SIG-M5 treated with dmso at 0.1 percent for 504 hours (cell line): ENCODE data around the gene CDK7.
"Not testable (repeated sequence)": the region's sequence is repeated elsewhere in the genome, so short reads cannot be mapped to it uniquely, and the experiment has no call there.

Experiments
- DNase-seq: peaks from one replicate; lab custom pipeline; 2025; ENCODE audit not compliant: unreplicated experiment; lab: John Stamatoyannopoulos, UW

Gene CDK7

DNA sequence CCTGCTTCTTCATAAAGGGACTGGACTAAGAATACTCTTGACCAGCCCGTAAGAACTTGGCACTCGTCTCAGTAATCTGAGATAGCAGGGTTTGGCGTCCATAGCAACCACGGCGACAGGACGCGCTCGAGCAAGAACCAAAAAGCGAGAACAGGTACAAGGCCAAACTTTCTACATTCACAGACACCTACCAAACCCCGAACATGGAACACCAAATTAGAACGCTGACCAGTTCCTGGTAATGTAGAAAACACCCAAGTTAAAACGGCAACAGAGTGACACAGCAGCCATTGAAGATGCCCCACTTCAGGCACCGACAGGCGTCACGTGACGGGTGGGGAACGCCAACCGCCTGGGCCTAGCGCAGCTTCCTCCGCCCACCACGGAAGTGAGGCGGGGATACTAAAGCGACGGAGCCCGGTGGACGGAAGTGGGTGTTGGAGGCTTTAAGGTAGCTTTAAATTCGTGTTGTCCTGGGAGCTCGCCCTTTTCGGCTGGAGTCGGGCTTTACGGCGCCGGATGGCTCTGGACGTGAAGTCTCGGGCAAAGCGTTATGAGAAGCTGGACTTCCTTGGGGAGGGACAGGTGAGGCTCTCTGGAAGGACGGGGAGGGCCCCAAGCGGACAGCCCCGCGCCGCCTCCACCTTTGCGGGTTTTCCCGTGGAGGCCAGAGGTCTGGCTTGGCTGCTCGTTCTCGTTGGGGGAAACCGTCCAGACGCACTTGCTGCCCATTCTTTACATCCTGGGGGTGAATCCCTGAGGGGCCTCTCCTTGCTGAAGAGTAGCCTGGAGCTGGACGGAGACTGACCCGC lies at the start of gene CDK7:
Gene CDK7, plus strand, starts transcription at position 430 of the 812 bp plus-strand sequence. Its CDS starts 90 bp downstream, at position 520.
- peak; percentile 96 for DNase-seq

DNA sequence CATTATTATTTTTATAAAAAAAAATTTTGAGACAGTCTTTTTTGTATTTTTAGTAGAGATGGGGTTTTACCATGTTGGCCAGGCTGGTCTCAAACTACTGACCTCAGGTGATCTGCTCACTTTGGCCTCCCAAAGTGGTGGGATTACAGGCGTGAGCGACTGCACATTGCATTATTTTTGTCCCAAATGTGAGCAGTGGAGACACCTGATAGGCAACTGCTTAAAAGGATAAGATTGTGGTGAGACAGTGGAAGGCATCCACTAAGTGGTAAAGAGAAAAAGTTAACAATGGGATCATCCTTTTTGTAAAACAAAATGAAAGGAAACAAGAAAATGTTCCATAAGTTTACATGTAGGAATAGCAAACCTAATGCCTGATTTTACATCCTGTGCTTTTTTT lies 47.3 kb upstream of the CDK7 start:
- DNase-seq = no peak

DNA sequence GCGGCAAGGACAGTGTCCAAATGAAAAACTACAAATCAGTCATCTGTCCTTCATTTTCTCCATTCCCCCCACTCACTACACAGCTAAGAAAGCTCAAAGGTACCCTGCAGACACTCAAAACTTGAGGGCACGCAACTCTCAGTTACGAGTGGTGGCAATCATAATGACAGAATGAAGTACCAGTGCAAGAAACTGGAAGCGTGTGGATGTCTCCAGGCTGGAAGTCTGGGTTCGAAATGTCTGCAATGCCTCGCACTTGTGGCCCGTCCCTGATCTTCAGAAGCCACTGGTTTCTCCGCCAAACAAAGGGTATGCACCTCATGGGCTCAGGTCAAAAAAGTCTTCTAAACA lies 45.9 kb upstream of the CDK7 start:
- no peak for DNase-seq

DNA sequence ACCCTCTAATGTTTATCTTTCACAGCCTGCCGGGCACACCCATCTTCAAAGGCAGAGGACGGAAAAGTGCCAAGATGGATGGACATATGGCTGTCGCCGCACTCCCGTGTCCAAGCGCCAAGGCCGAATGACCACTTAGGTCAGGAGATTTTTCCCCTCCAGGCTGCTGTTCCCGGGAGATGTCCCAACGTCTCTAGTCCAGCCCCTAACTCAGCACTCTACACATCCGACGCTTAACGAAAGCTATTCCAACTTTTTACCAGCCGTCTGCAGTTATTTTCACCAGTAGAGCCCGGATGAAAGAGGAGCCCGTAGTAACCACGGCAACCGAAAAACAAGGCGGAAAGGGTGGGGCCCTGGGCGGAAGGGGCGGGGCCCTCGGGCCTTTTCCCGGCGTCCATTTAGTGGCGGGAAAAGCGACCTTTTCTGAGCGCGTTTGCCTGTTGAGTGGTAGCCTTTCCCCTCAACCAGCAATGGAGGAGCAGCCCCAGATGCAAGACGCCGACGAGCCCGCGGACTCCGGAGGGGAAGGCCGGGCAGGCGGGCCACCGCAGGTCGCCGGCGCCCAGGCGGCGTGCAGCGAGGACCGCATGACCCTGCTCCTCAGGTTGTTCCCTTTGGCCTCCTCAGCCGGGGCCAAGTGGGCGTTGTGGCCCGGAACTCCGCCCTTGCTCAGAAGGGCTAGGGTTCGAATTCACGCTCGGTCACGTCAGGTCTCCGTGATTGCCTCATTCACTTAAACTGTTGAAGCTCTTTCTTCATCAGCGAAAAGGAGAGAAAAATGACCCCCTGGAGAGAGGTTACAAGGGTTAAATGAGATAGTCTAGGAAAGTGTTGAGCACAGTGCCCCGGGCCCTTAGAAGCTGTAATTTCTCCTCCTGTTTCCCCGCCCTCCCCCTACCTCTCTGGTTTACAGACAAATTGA lies 45.3 kb upstream of the CDK7 start, which contains the start of gene CENPH:
Gene CENPH, plus strand, starts transcription at position 422 of the 925 bp plus-strand sequence. Its CDS starts 52 bp downstream, at position 474.
- DNase-seq = peak; percentile 94

DNA sequence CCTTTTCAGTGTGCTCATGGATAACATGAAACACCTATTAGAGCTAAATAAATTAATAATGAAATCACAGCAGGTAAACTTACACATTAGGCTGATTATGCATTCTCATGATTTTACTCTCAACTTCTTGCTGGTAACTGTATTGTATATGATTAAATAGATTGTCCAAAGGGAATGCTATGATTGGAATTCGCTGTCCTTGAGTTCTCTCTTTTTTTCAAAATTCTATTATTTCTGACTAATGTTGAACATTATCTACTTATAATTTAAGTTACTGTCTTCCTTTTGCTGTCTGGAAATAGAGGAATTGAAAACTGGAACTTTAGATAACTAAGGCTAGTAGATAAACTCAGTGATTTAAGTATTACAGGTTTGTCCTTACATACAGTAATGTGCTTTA lies 32.2 kb upstream of the CDK7 start:
- no peak for DNase-seq

DNA sequence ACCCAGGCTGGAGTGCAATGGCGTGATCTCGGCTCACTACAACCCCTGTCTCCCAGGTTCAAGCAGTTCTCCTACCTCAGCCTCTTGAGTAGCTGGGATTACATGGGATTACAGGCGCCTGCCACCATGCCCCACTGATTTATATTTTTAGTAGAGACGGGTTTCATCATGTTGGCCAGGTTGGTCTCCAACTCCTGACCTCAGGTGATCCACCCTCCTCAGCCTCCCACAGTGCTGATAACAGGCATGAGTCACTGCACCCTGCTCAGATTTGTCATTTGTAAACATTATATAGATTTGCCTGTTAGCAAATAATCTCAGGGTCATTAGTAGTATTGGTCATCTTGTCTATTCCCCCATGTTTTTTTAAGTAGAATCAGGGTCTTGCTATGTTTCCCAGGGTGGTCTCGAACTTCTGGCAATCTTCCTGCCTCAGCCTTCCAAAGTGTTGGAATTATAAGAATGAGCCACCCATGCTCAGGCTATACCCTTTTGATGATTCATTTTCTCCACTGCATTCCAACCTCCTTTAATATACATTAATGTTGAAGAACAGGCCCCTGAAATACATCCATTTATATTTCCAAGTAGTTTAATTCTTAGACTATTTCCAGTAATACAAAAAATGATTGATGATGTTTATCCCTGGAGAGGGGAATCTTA lies 28.0 kb upstream of the CDK7 start:
- DNase-seq = no peak

DNA sequence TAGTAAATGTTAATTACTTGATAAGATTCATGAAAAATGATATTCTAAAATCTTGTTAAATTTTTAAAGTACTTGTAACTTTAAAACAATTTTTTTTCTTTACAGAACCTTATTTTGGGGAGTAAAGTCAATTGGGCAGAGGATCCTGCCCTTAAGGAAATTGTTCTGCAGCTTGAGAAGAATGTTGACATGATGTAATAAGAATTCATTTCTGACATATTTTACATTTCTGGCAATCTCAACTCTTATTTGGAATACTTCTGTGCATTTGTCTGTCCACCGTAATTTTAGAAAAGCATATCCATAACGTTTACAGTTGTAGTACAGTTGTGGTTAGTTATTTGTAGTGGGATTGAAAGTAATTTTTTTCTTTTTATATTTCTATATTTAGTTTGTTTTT lies 25.1 kb upstream of the CDK7 start:
- no peak for DNase-seq

DNA sequence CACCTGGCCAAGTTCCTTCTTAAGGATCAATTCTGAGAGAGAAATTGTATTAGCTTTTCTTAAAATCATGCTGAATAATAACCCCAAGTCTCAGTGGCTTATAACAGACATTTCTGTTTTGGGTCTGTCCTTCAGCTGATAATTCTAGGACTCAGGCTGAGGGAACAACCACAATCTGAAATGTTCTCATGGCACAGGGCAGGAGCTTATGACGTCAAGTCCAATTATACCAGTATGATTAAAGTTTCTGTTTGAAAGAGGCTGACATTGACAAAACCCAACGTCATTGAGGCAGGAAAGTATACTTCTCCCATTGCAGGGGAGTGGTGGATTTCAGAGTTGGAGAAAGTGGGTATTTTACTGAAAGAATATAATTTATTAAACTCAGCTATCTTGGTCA lies 23.5 kb upstream of the CDK7 start:
- no peak for DNase-seq

DNA sequence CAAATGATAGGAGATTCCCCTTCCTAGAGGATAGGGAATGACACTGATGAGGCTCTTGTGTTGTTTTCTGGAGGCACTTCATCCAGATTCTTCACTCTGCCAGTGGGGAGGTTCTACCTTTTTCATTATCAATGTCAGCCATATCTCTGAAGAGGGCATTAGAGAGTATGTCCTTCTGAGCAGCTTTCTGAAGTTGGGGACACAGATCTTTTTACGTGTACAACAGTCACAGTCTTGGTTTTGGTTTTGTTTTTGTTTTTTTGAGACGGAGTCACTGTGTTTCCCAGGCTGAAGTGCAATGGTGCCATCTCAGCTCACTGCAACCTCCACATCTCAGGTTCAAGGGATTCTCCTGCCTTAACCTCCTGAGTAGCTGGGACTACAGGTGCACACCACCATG lies 22.7 kb upstream of the CDK7 start:
- no peak for DNase-seq

DNA sequence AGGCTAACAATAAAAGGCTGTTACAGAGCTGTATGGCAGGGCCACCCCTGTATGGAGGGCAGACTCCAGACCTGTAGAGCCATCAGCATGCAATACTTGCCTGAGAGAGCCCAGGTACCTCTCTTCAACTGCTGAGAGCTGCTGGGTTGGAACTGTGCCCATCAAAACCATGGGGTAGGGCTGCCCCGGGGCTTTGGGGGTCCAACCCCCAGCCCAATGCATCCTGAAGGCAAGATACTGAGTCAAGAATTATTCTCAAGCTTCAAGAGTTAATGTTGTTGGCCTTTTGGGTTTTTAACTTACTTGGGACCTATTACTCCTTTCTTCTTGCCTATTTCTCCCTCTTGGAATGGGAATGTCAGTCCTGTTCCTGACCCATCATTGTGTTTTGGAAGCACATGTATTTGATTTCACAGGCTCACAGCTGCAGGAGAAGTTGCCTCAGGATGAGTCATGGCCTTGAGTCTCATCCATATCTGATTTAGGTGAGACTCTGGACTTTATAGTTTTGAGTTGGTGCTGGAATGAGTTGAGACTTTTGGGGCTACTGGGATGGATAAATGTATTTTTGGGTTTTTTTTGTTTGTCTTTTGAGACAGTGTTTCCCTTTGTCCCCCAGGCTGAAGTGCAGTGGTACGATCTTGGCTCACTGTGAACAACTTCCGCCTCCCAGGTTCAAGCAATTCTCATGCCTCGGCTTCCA lies 21.0 kb upstream of the CDK7 start:
- no peak for DNase-seq

DNA sequence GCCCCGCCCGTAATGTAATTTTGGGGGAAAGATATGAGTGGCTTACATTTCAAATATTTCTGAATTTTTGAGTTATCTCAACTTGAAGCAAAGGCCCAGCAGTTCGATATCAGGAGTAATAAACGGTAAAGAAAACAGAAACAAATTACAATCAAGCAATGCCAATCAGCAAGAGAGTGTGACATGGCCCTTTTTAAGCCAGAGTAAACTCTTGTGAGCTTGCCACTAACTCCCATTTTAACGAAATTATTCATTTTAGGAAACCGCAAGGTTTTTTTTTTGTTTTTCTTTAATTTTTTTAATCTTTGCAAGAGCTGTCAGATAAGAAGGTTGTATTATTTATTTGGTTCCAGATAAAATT lies 17.6 kb upstream of the CDK7 start:
- DNase-seq = no peak

DNA sequence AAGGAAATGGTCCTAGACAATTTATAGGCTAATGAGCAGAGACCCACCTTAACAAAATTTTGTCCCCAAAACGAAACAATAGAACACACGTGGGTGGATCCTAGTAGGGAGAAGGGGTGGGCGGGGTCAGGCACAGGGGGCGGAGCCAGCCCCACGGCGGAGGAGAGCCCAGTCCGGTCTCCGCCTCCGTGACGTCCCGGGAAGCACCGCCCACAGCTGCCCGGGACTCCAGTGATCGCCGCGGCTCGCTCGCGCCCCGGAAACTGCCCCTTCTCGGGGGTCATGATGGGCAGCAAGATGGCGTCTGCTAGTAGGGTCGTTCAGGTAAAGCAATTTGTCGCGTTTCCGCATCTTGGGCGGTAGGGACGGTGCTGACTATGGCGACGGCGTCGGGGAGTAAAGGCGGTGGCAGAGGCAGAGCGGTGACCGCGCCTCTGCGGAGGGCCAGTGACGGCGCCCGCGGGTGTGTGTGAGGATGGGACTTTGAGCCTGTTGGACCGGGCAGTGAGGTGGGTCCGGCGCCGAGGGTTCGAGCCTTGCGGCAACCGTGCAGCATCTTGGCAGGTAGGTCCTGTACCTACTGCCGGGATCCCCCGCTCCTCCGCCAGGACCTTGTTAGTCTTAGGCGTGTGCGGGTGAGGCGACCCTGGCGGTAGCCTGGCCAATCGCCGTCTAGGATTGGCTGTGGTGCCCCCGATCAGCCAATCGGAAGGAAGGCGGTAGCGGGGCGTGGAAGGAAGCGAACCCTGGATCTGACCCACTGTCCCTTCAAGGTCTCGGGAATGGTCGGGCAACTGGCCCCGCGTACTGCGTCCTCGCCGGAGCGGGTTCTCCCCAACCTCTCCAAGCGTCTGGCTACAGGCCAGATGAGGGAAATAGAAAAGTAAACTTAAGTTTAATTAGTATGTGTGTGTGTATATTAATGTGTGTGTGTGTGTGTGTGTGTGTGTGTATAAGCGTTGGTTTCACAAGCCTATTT lies 16.8 kb upstream of the CDK7 start:
- DNase-seq = peak; percentile 89

DNA sequence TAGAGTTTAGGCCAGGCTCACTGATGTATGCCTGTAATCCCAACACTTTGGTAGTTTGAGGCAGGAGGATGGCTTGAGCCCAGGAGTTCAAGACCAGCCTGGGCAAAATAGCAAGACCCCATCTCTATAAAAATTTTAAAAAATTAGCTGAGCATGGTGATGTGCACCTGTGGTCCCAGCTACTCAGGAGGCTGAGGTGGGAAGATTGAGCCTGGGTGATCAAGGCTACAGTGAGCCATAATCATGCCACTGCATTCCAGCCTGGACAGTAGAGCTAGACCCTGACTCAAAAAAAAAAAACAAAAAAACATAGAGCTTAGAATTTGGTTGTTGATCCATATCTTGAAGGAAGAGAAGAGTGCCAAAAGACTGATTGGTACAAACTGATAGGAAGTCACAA lies 14.7 kb upstream of the CDK7 start:
- no peak for DNase-seq

DNA sequence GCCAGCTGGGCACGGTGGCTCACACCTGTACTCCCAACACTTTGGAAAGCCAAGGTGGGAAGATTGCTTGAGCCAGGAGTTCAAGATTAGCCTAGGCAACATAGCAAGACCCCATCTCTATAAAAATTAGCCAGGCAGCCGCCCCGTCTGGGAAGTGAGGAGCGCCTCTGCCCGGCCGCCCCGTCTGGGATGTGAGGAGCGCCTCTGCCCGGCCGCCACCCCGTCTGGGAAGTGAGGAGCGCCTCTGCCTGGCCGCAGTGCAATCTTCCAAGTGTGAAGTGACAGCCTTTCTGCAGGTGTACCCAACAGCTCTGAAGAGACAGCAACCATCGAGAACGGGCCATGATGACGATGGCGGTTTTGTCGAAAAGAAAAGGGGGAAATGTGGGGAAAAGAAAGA lies 14.3 kb upstream of the CDK7 start:
- not testable (repeated sequence) for DNase-seq

DNA sequence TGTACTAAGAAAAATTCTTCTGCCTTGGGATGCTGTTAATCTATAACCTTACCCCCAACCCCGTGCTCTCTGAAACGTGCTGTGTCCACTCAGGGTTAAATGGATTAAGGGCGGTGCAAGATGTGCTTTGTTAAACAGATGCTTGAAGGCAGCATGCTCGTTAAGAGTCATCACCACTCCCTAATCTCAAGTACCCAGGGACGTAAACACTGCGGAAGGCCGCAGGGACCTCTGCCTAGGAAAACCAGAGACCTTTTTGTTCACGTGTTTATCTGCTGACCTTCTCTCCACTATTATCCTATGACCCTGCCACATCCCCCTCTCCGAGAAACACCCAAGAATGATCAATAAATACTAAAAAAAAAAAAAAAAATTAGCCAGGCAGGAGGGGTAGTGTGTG lies 13.9 kb upstream of the CDK7 start:
- not testable (repeated sequence) for DNase-seq

DNA sequence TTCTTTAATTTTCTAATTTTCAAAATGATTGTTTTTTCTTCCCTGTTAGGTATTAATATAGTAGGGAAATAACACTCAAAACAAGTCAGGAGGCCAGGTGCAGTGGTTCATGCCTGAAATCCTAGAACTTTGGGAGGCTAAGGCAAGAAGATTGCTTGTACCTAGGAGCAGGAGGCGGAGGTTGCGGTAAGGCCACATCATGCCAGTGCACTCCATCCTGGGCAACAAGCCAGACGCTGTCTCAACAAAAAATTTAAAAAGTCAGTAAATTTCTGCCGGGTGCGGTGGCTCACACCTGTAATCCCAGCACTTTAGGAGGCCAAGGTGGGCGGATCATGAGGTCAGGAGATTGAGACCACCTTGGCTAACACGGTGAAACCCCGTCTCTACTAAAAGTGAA lies 10.2 kb upstream of the CDK7 start:
- DNase-seq = no peak

DNA sequence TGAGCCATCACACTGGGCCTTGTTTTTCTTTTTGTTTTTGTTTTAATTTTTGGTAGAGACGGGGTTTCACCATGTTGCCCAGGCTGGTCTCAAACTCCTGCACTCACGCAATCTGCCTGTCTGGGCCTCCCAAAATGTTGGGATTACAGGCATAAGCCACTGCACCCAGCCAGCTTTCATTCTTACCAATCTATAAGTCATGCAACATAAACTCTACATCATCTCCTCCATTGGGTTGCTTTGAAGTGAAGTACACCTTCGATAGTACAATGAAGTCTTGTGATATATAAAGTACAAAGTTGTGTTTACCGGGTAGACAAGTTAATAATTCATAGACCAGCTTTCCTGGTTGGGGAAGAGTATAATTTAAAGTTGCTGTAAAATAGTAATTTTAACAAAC lies 8.8 kb upstream of the CDK7 start:
- no peak for DNase-seq

DNA sequence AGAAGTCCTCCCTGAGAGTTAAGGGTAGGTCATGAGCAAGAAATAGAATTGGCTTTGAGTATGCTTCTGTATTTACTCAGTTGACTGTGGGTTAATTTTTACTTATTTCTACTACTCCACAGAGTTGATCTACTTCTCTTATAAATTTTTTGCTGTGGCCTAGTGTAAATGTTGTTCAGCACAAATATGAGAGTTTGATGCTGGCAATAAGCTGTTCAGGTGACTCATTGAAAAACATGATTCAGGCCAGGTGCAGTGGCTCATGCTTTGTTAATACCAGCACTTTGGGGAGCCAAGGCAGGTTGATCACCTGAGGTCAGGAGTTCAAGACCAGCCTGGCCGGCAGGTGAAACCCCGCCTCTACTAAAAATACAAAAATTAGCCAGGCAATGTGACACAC lies 4.5 kb upstream of the CDK7 start:
- no peak for DNase-seq

DNA sequence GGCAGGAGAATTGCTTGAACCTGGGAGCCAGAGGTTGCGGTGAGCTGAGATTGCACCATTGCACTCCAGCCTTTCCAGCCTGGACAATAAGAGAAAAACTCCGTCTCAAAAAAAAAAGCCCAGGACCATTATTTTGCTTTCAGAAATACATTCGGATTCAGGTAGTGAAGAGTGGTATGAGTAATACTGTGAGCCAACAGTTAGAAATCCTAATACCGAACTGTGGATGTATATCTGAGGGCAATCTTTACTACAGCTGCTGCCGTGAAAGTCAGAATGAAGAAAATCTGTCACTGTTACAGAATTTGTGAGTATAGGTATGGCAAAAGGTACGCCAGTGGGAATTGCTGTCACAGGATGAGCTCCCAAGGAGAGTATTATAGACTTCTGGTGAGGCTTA lies 3.4 kb upstream of the CDK7 start:
- no peak for DNase-seq

DNA sequence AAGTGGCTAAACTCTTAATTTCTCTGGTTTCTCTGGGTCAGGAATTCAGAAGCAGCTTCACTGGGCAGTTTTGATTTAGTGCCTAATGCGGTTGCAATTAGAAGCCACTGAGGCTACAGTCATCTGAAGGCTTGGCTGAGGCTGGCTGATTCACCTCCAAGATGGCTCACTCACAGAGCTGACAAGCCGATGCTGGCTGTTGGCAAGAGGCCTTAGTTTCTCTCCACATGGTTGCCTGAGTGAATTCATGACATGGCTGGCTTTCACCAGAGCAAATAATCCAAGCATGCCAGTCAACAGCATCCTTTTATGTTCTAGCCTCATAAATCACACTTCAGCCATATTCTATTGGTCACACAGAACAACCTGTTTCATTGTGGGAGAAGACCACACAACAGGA lies 2.8 kb upstream of the CDK7 start:
- DNase-seq = no peak
